GM19455 (cell line): ENCODE results near the gene FABP7.

Source experiments
- ATAC-seq: cut with Tn5 transposase; IDR thresholded peaks from one replicate; pipeline ENCODE4 v1.9.1; 2021; ENCODE audit not compliant: unreplicated experiment

The FABP7 gene

GRCh38 chr6:122832459-122832858 is 52.9 kb downstream of the FABP7 start:
- ATAC-seq: no peak

DNA sequence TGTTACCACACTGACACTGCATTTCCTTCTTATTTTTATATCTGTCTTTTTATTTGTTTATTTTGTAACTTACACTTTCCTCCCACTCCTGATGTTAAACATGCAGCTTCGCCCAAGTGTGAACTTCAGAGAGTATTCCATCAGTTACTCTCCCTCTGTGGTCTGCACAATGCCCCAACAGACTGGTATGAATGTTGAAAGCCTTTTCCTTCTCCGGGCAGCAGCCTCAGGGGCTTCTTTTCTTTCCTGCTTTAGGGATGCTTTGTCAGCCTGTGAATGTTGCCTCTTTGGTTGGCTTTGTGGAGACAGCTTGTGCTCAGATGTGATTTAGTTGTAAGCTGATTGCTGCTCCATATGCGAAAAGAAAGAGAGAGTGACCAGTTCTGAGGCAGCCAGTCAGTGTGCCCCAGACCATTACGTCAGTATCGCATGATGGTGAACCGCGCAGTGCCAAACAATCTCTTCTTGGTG is 53.5 kb downstream of the FABP7 start:
- no peak for ATAC-seq
